ENCODE results near the gene PPP1R9B. TPM values are rescaled to one million over a fixed set of nuclear protein-coding genes. Genes with fewer than 3 reads are reported as not detected.

PPP1R9B gene
- polyA plus RNA-seq, 6 donors from 2014 or later: 0.55 to 3.5 (median 2.3) TPM

GRCh38 chr17:50093807-50094206, 56.7 kb downstream of the PPP1R9B start:
- Mint-ChIP-seq H3K27ac (peak overlapping the region in 4 of 6 donors; percentile 77 to 98 (median 85)), H3K9me3 (no peaks in the 10 kb centered on the region), H3K36me3 (peaks cover 0 to 8% of the 10 kb centered on the region in 2 donors), H3K27me3 (peaks cover 0 to 26% (median 13%) of the 10 kb centered on the region in 3 donors), H3K4me3 (peak overlapping the region in 7 of 8 donors; percentile 84 to 100 (median 99)), H3K4me1 (peaks cover 30 to 37% (median 32%) of the 10 kb centered on the region in 3 donors)
- DNase-seq: no peak
- no peak for ATAC-seq (ENCODE audit: low read depth in 2 of 2)

GRCh38 chr17:50093246-50093645, 57.2 kb downstream of the PPP1R9B start:
- H3K4me1 Mint-ChIP-seq: peaks cover 27 to 34% (median 30%) of the 10 kb centered on the region in 3 donors
- ATAC-seq (ENCODE audit: low read depth in 2 of 2): no peak
- H3K27me3 Mint-ChIP-seq: peaks cover 0 to 32% (median 18%) of the 10 kb centered on the region in 3 donors
- H3K36me3 Mint-ChIP-seq: peaks cover 0 to 2% of the 10 kb centered on the region in 2 donors
- H3K4me3 Mint-ChIP-seq: peak overlapping the region in 3 of 8 donors; percentile 36 to 97 (median 84)
- H3K27ac Mint-ChIP-seq: peak overlapping the region in 2 of 6 donors; percentile 20 to 79
- H3K9me3 Mint-ChIP-seq: no peaks in the 10 kb centered on the region
- no peak for DNase-seq

- Mint-ChIP-seq H3K9me3 (no peaks in the 10 kb centered on the region), H3K36me3 (no peaks in the 10 kb centered on the region), H3K4me3 (no peak overlapping the region), H3K27me3 (peaks cover 0 to 34% (median 18%) of the 10 kb centered on the region in 3 donors), H3K4me1 (peaks cover 25 to 27% (median 26%) of the 10 kb centered on the region in 3 donors), H3K27ac (no peak overlapping the region)
- DNase-seq (no peak), ATAC-seq (ENCODE audit: low read depth in 2 of 2) (no peak)
These were observed 58.6 kb downstream of the PPP1R9B start for GRCh38 chr17:50091918-50092285.

- no peak for DNase-seq
- ATAC-seq (ENCODE audit: low read depth in 2 of 2): no peak
- Mint-ChIP-seq H3K27ac (peak overlapping the region in 1 of 6 donors; percentile 31), H3K4me3 (peak overlapping the region in 1 of 8 donors; percentile 56), H3K4me1 (peaks cover 20 to 23% (median 20%) of the 10 kb centered on the region in 3 donors), H3K9me3 (no peaks in the 10 kb centered on the region), H3K27me3 (peaks cover 0 to 34% (median 18%) of the 10 kb centered on the region in 3 donors), H3K36me3 (no peaks in the 10 kb centered on the region)
These were observed 59.2 kb downstream of the PPP1R9B start for GRCh38 chr17:50090971-50091917.

- H3K4me3 Mint-ChIP-seq: no peak overlapping the region
These were observed 60.4 kb downstream of the PPP1R9B start for GRCh38 chr17:50090071-50090470.

GRCh38 chr17:50088952-50089825, 61.3 kb downstream of the PPP1R9B start:
- H3K36me3 Mint-ChIP-seq: no peaks in the 10 kb centered on the region
- peaks cover 3 to 6% (median 5%) of the 10 kb centered on the region in 3 donors for H3K4me1 Mint-ChIP-seq
- H3K4me3 Mint-ChIP-seq: peak overlapping the region in 1 of 8 donors; percentile 29
- ATAC-seq (ENCODE audit: low read depth in 2 of 2) (no peak), DNase-seq (no peak)
- H3K27me3 Mint-ChIP-seq: peaks cover 0 to 34% (median 18%) of the 10 kb centered on the region in 3 donors
- peak overlapping the region in 1 of 6 donors; percentile 72 for H3K27ac Mint-ChIP-seq
- no peaks in the 10 kb centered on the region for H3K9me3 Mint-ChIP-seq

More at GRCh38 chr17:50090071-50090470, 60.4 kb downstream of the PPP1R9B start:
- no peak for DNase-seq
- Mint-ChIP-seq H3K27ac (no peak overlapping the region), H3K4me1 (peaks cover 8 to 13% (median 9%) of the 10 kb centered on the region in 3 donors), H3K9me3 (no peaks in the 10 kb centered on the region), H3K36me3 (no peaks in the 10 kb centered on the region), H3K27me3 (peaks cover 0 to 34% (median 18%) of the 10 kb centered on the region in 3 donors)
- ATAC-seq (ENCODE audit: low read depth in 2 of 2): no peak

- Mint-ChIP-seq H3K27ac (no peak overlapping the region), H3K4me3 (no peak overlapping the region), H3K27me3 (peaks cover 0 to 35% (median 18%) of the 10 kb centered on the region in 3 donors), H3K4me1 (peaks cover 0 to 5% (median 0%) of the 10 kb centered on the region in 3 donors), H3K36me3 (no peaks in the 10 kb centered on the region), H3K9me3 (no peaks in the 10 kb centered on the region)
- ATAC-seq (ENCODE audit: low read depth in 2 of 2) (no peak), DNase-seq (no peak)
These were observed 62.5 kb downstream of the PPP1R9B start for GRCh38 chr17:50087912-50088405.

- H3K4me1 Mint-ChIP-seq: peaks cover 0 to 5% (median 0%) of the 10 kb centered on the region in 3 donors
- H3K36me3 Mint-ChIP-seq: no peaks in the 10 kb centered on the region
- no peak overlapping the region for H3K4me3 Mint-ChIP-seq
- peak; percentile 56 for DNase-seq
- peaks cover 0 to 39% (median 18%) of the 10 kb centered on the region in 3 donors for H3K27me3 Mint-ChIP-seq
- ATAC-seq (ENCODE audit: low read depth in 2 of 2): peak; percentile 82 to 85
- no peak overlapping the region for H3K27ac Mint-ChIP-seq
- no peaks in the 10 kb centered on the region for H3K9me3 Mint-ChIP-seq
These were observed 63.1 kb downstream of the PPP1R9B start for GRCh38 chr17:50087246-50087911.

Other genes starting within 250 kb of the PPP1R9B start
- gene DLX4, start 181.5 kb downstream of the PPP1R9B start, polyA plus RNA-seq (ENCODE audit: low read depth in 6 of 6): under 1 TPM in 3 of 6 donors, not detected in 3; 0.18 to 0.22 (median 0.21) TPM
- gene DLX3, start 155.5 kb downstream of the PPP1R9B start, polyA plus RNA-seq (ENCODE audit: low read depth in 6 of 6): not detected
- gene ITGA3, start 94.6 kb downstream of the PPP1R9B start, polyA plus RNA-seq (ENCODE audit: low read depth in 6 of 6): 1 to 10 TPM in 1 of 6 donors, under 1 TPM in 4, not detected in 1; 0.29 to 1.4 (median 0.62) TPM
- gene PDK2, start 55.3 kb downstream of the PPP1R9B start, polyA plus RNA-seq (ENCODE audit: low read depth in 6 of 6): 10 to 100 TPM; 33.4 to 49.6 (median 40.3) TPM
- under 1 TPM in 2 of 6 donors, not detected in 4; 0.11 to 0.31 TPM for gene SAMD14, start 20.5 kb downstream of the PPP1R9B start, polyA plus RNA-seq (ENCODE audit: low read depth in 6 of 6)
- 10 to 100 TPM in 1 of 6 donors, 1 to 10 TPM in 5; 2.0 to 16.6 (median 3.5) TPM for gene SGCA, start 15.3 kb upstream of the PPP1R9B start, polyA plus RNA-seq (ENCODE audit: low read depth in 6 of 6)
- gene COL1A1, start 51.0 kb upstream of the PPP1R9B start, polyA plus RNA-seq (ENCODE audit: low read depth in 6 of 6): under 1 TPM in 2 of 6 donors, not detected in 4; 0.23 to 0.80 TPM
- gene TMEM92, start 123.8 kb upstream of the PPP1R9B start, polyA plus RNA-seq (ENCODE audit: low read depth in 6 of 6): not detected
- gene XYLT2, start 195.4 kb upstream of the PPP1R9B start, polyA plus RNA-seq (ENCODE audit: low read depth in 6 of 6): 10 to 100 TPM in 2 of 6 donors, 1 to 10 TPM in 4; 5.7 to 14.0 (median 9.5) TPM
- 10 to 100 TPM; 46.6 to 62.9 (median 50.4) TPM for gene MRPL27, start 222.5 kb upstream of the PPP1R9B start, polyA plus RNA-seq (ENCODE audit: low read depth in 6 of 6)
- gene EME1, start 222.6 kb upstream of the PPP1R9B start, polyA plus RNA-seq (ENCODE audit: low read depth in 6 of 6): under 1 TPM in 4 of 6 donors, not detected in 2; 0.36 to 0.87 (median 0.59) TPM
- 10 to 100 TPM; 15.4 to 29.2 (median 20.0) TPM for gene LRRC59, start 246.8 kb upstream of the PPP1R9B start, polyA plus RNA-seq (ENCODE audit: low read depth in 6 of 6)